Hepatocyte (in vitro differentiated cells): ENCODE results near the gene BCL2. TPM values are rescaled to one million over a fixed set of nuclear protein-coding genes. Genes with fewer than 3 reads are reported as not detected.

Source experiments
- DNase-seq: peaks from one replicate; pipeline ENCODE4 v3.0.0-alpha.2; 2016; ENCODE audit warnings: low spot score
- H2AFZ ChIP-seq: fragments of 200-600 bp; sonication (generic); 2 replicates; pipeline ENCODE4 v1.6.0; 2016; ENCODE audit warnings: antibody characterized with exemption, mild to moderate bottlenecking
- H3K27ac ChIP-seq: fragments of 200-600 bp; sonication (generic); 2 replicates; pipeline ENCODE4 v1.5.1; 2016; ENCODE audit warnings: mild to moderate bottlenecking
- H3K27me3 ChIP-seq: fragments of 200-600 bp; sonication (generic); 2 replicates; pipeline ENCODE4 v1.6.1; 2016
- H3K36me3 ChIP-seq: fragments of 200-600 bp; sonication (generic); replicated peaks from 2 replicates; pipeline ENCODE4 v1.5.1; 2016; ENCODE audit warnings: low read depth; ENCODE audit not compliant: insufficient read depth
- H3K4me1 ChIP-seq: fragments of 200-600 bp; sonication (generic); 2 replicates; pipeline ENCODE4 v1.5.1; 2016; ENCODE audit warnings: mild to moderate bottlenecking, moderate library complexity; ENCODE audit not compliant: insufficient read depth
- H3K4me2 ChIP-seq: fragments of 200-600 bp; sonication (generic); 2 replicates; pipeline ENCODE4 v1.6.0; 2016
- H3K4me3 ChIP-seq: fragments of 200-600 bp; sonication (generic); 2 replicates; pipeline ENCODE4 v1.5.1; 2016; ENCODE audit warnings: mild to moderate bottlenecking
- H3K79me2 ChIP-seq: fragments of 200-600 bp; sonication (generic); 2 replicates; pipeline ENCODE4 v1.6.0; 2017; ENCODE audit warnings: mild to moderate bottlenecking
- H3K9me2 ChIP-seq: fragments of 200-600 bp; sonication (generic); replicated peaks from 2 replicates; pipeline ENCODE4 v1.6.0; 2017; ENCODE audit warnings: mild to moderate bottlenecking; ENCODE audit not compliant: insufficient read depth
- H3K9me3 ChIP-seq: fragments of 200-600 bp; sonication (generic); 2 replicates; pipeline ENCODE4 v1.5.1; 2016; ENCODE audit warnings: low read depth, mild to moderate bottlenecking
- H4K20me1 ChIP-seq: fragments of 200-600 bp; sonication (generic); 2 replicates; pipeline ENCODE4 v1.6.0; 2016; ENCODE audit warnings: mild to moderate bottlenecking; ENCODE audit not compliant: insufficient read depth, poor library complexity, severe bottlenecking
- EZH2 ChIP-seq: fragments of 200-600 bp; sonication (generic); IDR thresholded peaks from 2 replicates; pipeline ENCODE4 v1.6.1; 2016; ENCODE audit warnings: antibody characterized with exemption, mild to moderate bottlenecking, borderline replicate concordance
- EZH2phosphoT487 ChIP-seq: fragments of 200-600 bp; sonication (generic); IDR thresholded peaks from one replicate; pipeline ENCODE4 v1.6.1; 2018; ENCODE audit warnings: antibody characterized with exemption, mild to moderate bottlenecking, low read depth, moderate library complexity; ENCODE audit not compliant: unreplicated experiment, severe bottlenecking
- WGBS: methylation state at CpG from one replicate; pipeline ENCODE4 v1.1.6; 2016; ENCODE audit warnings: low lambda C conversion rate; ENCODE audit errors: missing lambda C conversion rate; 5-methylcytosine and 5-hydroxymethylcytosine counted together
- polyA plus RNA-seq: library from polyadenylated mRNA; unstranded; fragments of >200 nt; fragmentation: Nextera tagmentation; extraction: Ambion mirVana; gene quantifications from 2 replicates; pipeline ENCODE4 v1.2.1, GENCODE V29; 2016
- total RNA-seq: library from RNA; depleted of rRNA; stranded (reverse); fragments of >200 nt; gene quantifications from 2 replicates; pipeline ENCODE4 v1.2.3, GENCODE V29; 2014
- TF ChIP-seq, protein P1 (sequence below): fragments of 200-600 bp; sonication (generic); IDR thresholded peaks from 2 replicates; pipeline ENCODE4 v1.5.1; 2016; ENCODE audit warnings: antibody characterized with exemption, mild to moderate bottlenecking; ENCODE audit not compliant: poor library complexity

BCL2 gene
- total and polyA plus RNA-seq, 2 experiments from 2014 or later = 1.0 to 11.4 TPM

DNA sequence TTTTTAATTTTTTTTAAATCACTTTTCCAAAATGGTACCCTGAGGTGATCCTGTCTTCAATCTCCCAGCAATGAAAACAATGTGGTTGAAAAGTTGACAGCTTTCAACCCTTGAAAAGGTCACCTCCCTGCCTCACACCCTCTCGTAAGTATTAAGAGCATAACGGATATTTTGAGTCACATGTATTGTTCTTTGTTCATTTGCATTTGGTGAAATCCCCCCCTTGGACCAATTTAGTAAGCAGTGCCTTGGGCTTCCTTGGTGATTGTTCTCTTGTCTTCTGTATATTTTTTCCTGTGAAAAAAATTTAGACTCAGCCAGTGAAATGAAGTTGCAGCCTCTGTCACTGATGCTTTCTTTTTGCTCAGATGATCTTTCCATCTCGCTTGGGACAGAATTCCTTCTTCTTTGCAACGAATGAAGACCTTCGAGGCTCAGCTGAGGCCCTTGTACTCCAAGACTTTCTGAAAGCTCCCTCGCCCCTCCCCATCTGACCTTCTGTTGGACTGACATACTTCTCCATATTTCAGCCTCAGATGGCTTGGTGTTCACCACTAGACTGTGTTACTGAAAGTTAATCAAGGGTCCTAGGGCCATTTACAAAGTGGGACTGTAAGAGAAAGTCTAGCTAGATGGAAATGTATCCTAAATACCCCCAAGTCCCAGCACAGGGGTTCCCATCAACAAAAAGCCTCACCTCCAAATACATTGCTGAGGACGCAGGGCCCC lies 158.4 kb downstream of the BCL2 start:
- peak overlapping the region; percentile 15 for H2AFZ ChIP-seq
- no peak overlapping the region for H3K4me3 ChIP-seq
- H3K27ac ChIP-seq = peak overlapping the region; percentile 92
- H3K4me1 ChIP-seq = peaks cover 22% of the 10 kb centered on the region
- 90% methylated on average over 7 of the region's 7 CpGs for WGBS
- no peaks in the 10 kb centered on the region for H4K20me1 ChIP-seq
- no peak for DNase-seq
- H3K36me3 ChIP-seq = no peaks in the 10 kb centered on the region
- no peak for TF ChIP-seq EZH2
- TF ChIP-seq EZH2phosphoT487 = no peak
- H3K27me3 ChIP-seq = no peaks in the 10 kb centered on the region
- H3K9me3 ChIP-seq = no peaks in the 10 kb centered on the region
- no peaks in the 10 kb centered on the region for H3K79me2 ChIP-seq
- no peaks in the 10 kb centered on the region for H3K9me2 ChIP-seq
- peak overlapping the region; percentile 18 for H3K4me2 ChIP-seq

DNA sequence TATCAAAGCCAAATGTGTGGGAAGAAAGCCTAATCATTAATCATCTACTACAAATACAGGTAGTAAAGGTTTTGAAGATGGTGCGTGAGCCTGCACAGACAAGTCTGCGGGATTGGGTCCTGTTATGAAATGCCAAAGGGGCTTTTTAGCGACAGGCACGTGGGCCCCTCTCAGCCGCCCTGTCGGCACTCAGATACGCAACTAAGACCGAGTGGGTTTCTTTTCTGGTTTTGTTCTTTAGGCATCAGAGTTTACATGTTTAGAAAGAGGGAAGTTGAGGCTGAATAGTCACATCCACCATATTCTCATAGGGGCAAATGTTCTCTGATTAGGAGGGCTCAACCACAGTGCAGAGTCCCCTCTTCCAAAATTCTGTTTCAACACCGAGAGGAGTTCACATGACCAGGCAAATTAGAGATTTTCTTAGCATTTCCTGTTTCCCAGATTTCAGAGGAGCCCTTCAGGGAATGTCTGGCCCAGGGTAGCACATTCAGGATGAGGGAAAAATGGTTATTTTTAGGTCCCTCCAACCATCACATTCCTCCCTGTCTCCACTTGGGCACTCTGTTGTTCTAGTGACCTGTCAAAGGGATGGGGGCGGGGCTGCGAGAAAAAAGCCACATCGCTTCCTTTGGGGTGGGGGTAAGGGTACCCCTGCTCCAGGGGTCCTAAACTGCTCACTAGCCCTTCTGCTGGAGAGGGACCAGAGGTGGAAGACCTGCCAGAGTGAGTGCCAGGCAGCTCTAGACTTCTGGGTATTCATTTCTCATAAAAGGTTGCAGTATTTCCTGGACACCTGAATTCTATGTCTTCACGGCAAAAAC lies 159.2 kb downstream of the BCL2 start:
- Histone ChIP-seq H3K79me2 (no peaks in the 10 kb centered on the region), H3K27me3 (no peaks in the 10 kb centered on the region), H3K4me1 (peaks cover 28% of the 10 kb centered on the region), H2AFZ (no peak overlapping the region), H3K36me3 (no peaks in the 10 kb centered on the region), H3K27ac (peak overlapping the region; percentile 92), H3K9me2 (no peaks in the 10 kb centered on the region), H3K9me3 (no peaks in the 10 kb centered on the region), H4K20me1 (no peaks in the 10 kb centered on the region), H3K4me3 (no peak overlapping the region), H3K4me2 (no peak overlapping the region)
- WGBS = 87% methylated on average over 13 of the region's 13 CpGs
- DNase-seq = no peak
- TF ChIP-seq EZH2phosphoT487 (no peak), EZH2 (no peak)
- TF ChIP-seq, protein P1, sequence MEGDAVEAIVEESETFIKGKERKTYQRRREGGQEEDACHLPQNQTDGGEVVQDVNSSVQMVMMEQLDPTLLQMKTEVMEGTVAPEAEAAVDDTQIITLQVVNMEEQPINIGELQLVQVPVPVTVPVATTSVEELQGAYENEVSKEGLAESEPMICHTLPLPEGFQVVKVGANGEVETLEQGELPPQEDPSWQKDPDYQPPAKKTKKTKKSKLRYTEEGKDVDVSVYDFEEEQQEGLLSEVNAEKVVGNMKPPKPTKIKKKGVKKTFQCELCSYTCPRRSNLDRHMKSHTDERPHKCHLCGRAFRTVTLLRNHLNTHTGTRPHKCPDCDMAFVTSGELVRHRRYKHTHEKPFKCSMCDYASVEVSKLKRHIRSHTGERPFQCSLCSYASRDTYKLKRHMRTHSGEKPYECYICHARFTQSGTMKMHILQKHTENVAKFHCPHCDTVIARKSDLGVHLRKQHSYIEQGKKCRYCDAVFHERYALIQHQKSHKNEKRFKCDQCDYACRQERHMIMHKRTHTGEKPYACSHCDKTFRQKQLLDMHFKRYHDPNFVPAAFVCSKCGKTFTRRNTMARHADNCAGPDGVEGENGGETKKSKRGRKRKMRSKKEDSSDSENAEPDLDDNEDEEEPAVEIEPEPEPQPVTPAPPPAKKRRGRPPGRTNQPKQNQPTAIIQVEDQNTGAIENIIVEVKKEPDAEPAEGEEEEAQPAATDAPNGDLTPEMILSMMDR = no peak

DNA sequence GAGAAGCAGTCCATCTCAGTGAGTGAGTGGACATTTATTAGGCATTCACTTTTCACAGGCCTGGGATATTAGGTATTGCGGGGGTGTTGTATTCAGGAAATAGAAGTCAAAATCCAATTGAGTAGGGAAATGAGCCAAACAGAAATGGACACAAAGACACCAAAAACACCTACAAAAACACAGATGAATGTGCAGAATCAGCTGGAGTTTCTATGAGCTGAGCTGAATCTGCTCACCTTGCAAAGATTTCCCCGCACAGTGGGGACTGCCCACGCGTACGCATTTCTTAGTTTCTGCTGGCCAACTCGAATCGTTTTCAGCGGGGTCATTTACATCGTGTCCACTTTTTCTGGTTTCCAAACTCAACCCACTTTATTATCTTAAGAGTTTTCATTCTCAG lies 160.0 kb downstream of the BCL2 start:
- H3K9me2 ChIP-seq = no peaks in the 10 kb centered on the region
- no peak overlapping the region for H3K27ac ChIP-seq
- no peaks in the 10 kb centered on the region for H3K9me3 ChIP-seq
- no peaks in the 10 kb centered on the region for H3K79me2 ChIP-seq
- H2AFZ ChIP-seq = no peak overlapping the region
- TF ChIP-seq EZH2phosphoT487 (no peak), EZH2 (no peak)
- TF ChIP-seq, protein P1 = no peak
- WGBS = 93% methylated on average over 9 of the region's 9 CpGs
- no peak overlapping the region for H3K4me3 ChIP-seq
- H3K4me1 ChIP-seq = peaks cover 28% of the 10 kb centered on the region
- H4K20me1 ChIP-seq = no peaks in the 10 kb centered on the region
- no peak overlapping the region for H3K4me2 ChIP-seq
- no peaks in the 10 kb centered on the region for H3K27me3 ChIP-seq
- DNase-seq = no peak
- no peaks in the 10 kb centered on the region for H3K36me3 ChIP-seq
